GM12801 (cell line): Measurements from ENCODE around the gene RAB10.

Experiments
- CTCF ChIP-seq: IDR thresholded peaks from one replicate; pipeline ENCODE4 v1.5.1; 2011; ENCODE audit warnings: control low read depth; ENCODE audit not compliant: insufficient read length; ENCODE audit errors: extremely low read depth

RAB10 gene

GRCh38 chr2:26179446-26179913 is 145.6 kb downstream of the RAB10 start:
- TF ChIP-seq CTCF: no peak

GRCh38 chr2:26182441-26182840 is 148.6 kb downstream of the RAB10 start:
- TF ChIP-seq CTCF: no peak

GRCh38 chr2:26182887-26183630 is 149.2 kb downstream of the RAB10 start:
- TF ChIP-seq CTCF: no peak

GRCh38 chr2:26184121-26184520 is 150.2 kb downstream of the RAB10 start:
- no peak for TF ChIP-seq CTCF

- TF ChIP-seq CTCF: no peak
These were observed 150.8 kb downstream of the RAB10 start for GRCh38 chr2:26184555-26185303.

GRCh38 chr2:26185304-26185928 is 151.5 kb downstream of the RAB10 start:
- no peak for TF ChIP-seq CTCF

GRCh38 chr2:26185954-26186770 is 152.3 kb downstream of the RAB10 start:
- TF ChIP-seq CTCF: no peak
